Adipose tissue (tissue), 3 donors: ENCODE results near the gene NFKB1. TPM values are rescaled to one million over a fixed set of nuclear protein-coding genes. Genes with fewer than 3 reads are reported as not detected.

Experiments used
- H3K27ac ChIP-seq: one replicate; pipeline ENCODE4 v1.5.1; 2013; ENCODE audit warnings: low read depth, low read length
- WGBS, 3 donors: extraction: QIAGEN DNeasy Blood & Tissue Kit; methylation state at CpG; one replicate each; pipeline ENCODE4 v1.1.7; 2013; 5-methylcytosine and 5-hydroxymethylcytosine counted together
- polyA plus RNA-seq, 3 donors: library from polyadenylated mRNA; stranded (reverse); fragments of 200-250 nt; gene quantifications; one replicate each; pipeline ENCODE4 v1.2.3, GENCODE V29; 2013
- donor health status: healthy with polysubstance abuse.
- donor health status: Bipolar disorder and iron deficiency.
- donor health status: healthy.

Gene NFKB1
- polyA plus RNA-seq, 3 donors, result 9.2 to 57.0 (median 22.9) TPM

- 50 to 62% (median 53%) methylated on average over 6 of the region's 6 CpGs for WGBS, 3 donors
- no peak overlapping the region for H3K27ac ChIP-seq
Observed at GRCh38 chr4:102632241-102633065, 131.3 kb downstream of the NFKB1 start.

- WGBS, 3 donors, result 75 to 79% (median 79%) methylated on average over 6 of the region's 6 CpGs
- H3K27ac ChIP-seq, result no peak overlapping the region
Observed at GRCh38 chr4:102633100-102633499, 131.9 kb downstream of the NFKB1 start.

GRCh38 chr4:102637391-102637790, 136.2 kb downstream of the NFKB1 start:
- 79 to 94% (median 92%) methylated on average over 3 of the region's 3 CpGs for WGBS, 3 donors
- no peak overlapping the region for H3K27ac ChIP-seq

- no peak overlapping the region for H3K27ac ChIP-seq
- 67 to 79% (median 76%) methylated on average over 1 of the region's 1 CpG for WGBS, 3 donors
Observed at GRCh38 chr4:102638621-102639020, 137.5 kb downstream of the NFKB1 start.

GRCh38 chr4:102639598-102639997, 138.4 kb downstream of the NFKB1 start:
- 93 to 94% (median 94%) methylated on average over 7 of the region's 7 CpGs for WGBS, 3 donors
- no peak overlapping the region for H3K27ac ChIP-seq

GRCh38 chr4:102640669-102641068, 139.5 kb downstream of the NFKB1 start:
- 92 to 94% (median 94%) methylated on average over 4 of the region's 4 CpGs for WGBS, 3 donors
- H3K27ac ChIP-seq, result no peak overlapping the region

GRCh38 chr4:102641793-102642192, 140.6 kb downstream of the NFKB1 start:
- H3K27ac ChIP-seq, result no peak overlapping the region

- no peak overlapping the region for H3K27ac ChIP-seq
Observed at GRCh38 chr4:102642631-102643298, 141.6 kb downstream of the NFKB1 start.

GRCh38 chr4:102647117-102647516, 146.0 kb downstream of the NFKB1 start:
- 66 to 80% (median 74%) methylated on average over 1 of the region's 1 CpG for WGBS, 3 donors
- no peak overlapping the region for H3K27ac ChIP-seq

More at GRCh38 chr4:102642631-102643298, 141.6 kb downstream of the NFKB1 start:
- 60 to 81% (median 61%) methylated on average over 5 of the region's 5 CpGs for WGBS, 3 donors

- no peak overlapping the region for H3K27ac ChIP-seq
- WGBS, 3 donors, result 73 to 85% (median 82%) methylated on average over 5 of the region's 5 CpGs
Observed at GRCh38 chr4:102657206-102657605, 156.0 kb downstream of the NFKB1 start.

GRCh38 chr4:102663073-102663472, 161.9 kb downstream of the NFKB1 start:
- 75 to 97% (median 87%) methylated on average over 1 of the region's 1 CpG for WGBS, 3 donors

GRCh38 chr4:102665527-102665926, 164.4 kb downstream of the NFKB1 start:
- no peak overlapping the region for H3K27ac ChIP-seq
- 92 to 97% (median 93%) methylated on average over 3 of the region's 3 CpGs for WGBS, 3 donors

More at GRCh38 chr4:102663073-102663472, 161.9 kb downstream of the NFKB1 start:
- H3K27ac ChIP-seq, result no peak overlapping the region

Other genes starting within 250 kb of the NFKB1 start
- gene SLC39A8, start 155.9 kb upstream of the NFKB1 start, polyA plus RNA-seq, result 10 to 100 TPM in 2 of 3 donors, 1 to 10 TPM in 1; 7.0 to 25.4 (median 23.8) TPM